Breast epithelium (tissue), 4 donors: ENCODE measurements around the gene SHC1. TPM values are rescaled to one million over a fixed set of nuclear protein-coding genes. Genes with fewer than 3 reads are reported as not detected.

Experiments
- DNase-seq, 2 donors: peaks; one replicate each; pipeline ENCODE4 v3.0.0-alpha.2; 2019; ENCODE audit warnings: low spot score in 2 of 2
- H3K27ac ChIP-seq, 2 donors: fragments of 200-600 bp; sonication (generic) in 1 of 2; one replicate each; pipeline ENCODE4 v1.5.1; 2016 to 2019; ENCODE audit warnings: mild to moderate bottlenecking in 1 of 2
- H3K27me3 ChIP-seq, 2 donors: fragments of 200-600 bp; sonication (generic) in 1 of 2; one replicate each; pipeline versions ENCODE4 v1.5.1 to v1.6.0; 2017 to 2019; ENCODE audit warnings: control low read depth in 1 of 2, mild to moderate bottlenecking in 1 of 2
- H3K36me3 ChIP-seq: fragments of 200-600 bp; one replicate; pipeline ENCODE4 v1.5.1; 2019
- H3K4me1 ChIP-seq, 2 donors: fragments of 200-600 bp; sonication (generic); one replicate each; pipeline ENCODE4 v1.5.1; 2016 to 2019; ENCODE audit warnings: control low read depth in 1 of 2
- H3K4me3 ChIP-seq, 3 donors: fragments of 200-600 bp; sonication (generic); 1 replicate in 2 of 3; 2 replicates in 1 of 3; pipeline ENCODE4 v1.5.1; 2016 to 2019; ENCODE audit warnings: mild to moderate bottlenecking in 3 of 3, moderate library complexity in 2 of 3
- H3K9me3 ChIP-seq, 2 donors: fragments of 200-600 bp; sonication (generic) in 1 of 2; one replicate each; pipeline ENCODE4 v1.5.1; 2016 to 2019; ENCODE audit warnings: control low read depth in 1 of 2
- CTCF ChIP-seq, 3 donors: fragments of 450-650 bp; IDR thresholded peaks; one replicate each; pipeline ENCODE4 v1.5.1; 2016 to 2017; ENCODE audit warnings: antibody characterized with exemption in 3 of 3, mild to moderate bottlenecking in 3 of 3, moderate library complexity in 3 of 3
- POLR2A ChIP-seq: fragments of 450-650 bp; IDR thresholded peaks from one replicate; pipeline ENCODE4 v1.6.1; 2016; ENCODE audit warnings: antibody characterized with exemption, mild to moderate bottlenecking, moderate library complexity
- POLR2AphosphoS5 ChIP-seq, 3 donors: sonication (generic); formaldehyde crosslinking; IDR thresholded peaks; one replicate each; pipeline ENCODE4 v1.6.1; 2017; ENCODE audit warnings: antibody characterized with exemption in 3 of 3
- intact Hi-C: fragments of 100-400 bp; cut with DNase I; formaldehyde crosslinking; loops from one replicate; pipeline ENCODE4 v1.15.1; 2023; ENCODE audit warnings: low total_unique reads
- total RNA-seq, 3 donors: library from RNA; depleted of rRNA; stranded (reverse); fragments of >200 nt; gene quantifications; one replicate each; pipeline ENCODE4 v1.1.0, GENCODE V29; 2016

The SHC1 gene
- total RNA-seq, 3 donors from 2014 or later = 94.4 to 177 (median 134) TPM

- Histone ChIP-seq H3K4me1 (peaks cover 0 to 6% of the 10 kb centered on the region in 2 donors), H3K36me3 (no peaks in the 10 kb centered on the region), H3K9me3 (no peaks in the 10 kb centered on the region), H3K4me3 (no peak overlapping the region), H3K27ac (no peak overlapping the region), H3K27me3 (no peaks in the 10 kb centered on the region)
- DNase-seq = no peak
- intact Hi-C loops = no loop called here
- TF ChIP-seq CTCF (IDR thresholded peaks at IDR 0.05) = no peak
- TF ChIP-seq POLR2A = no peak
- TF ChIP-seq POLR2AphosphoS5 (IDR thresholded peaks at IDR 0.05) = no peak
These were observed 23.7 kb upstream of the SHC1 start for GRCh38 chr1:154994269-154994587.

- intact Hi-C loops = no loop called here
- Histone ChIP-seq H3K36me3 (no peaks in the 10 kb centered on the region), H3K27me3 (no peaks in the 10 kb centered on the region), H3K4me1 (peaks cover 0 to under 1% of the 10 kb centered on the region in 2 donors), H3K27ac (no peak within 1 kb of the TSS), H3K9me3 (no peaks in the 10 kb centered on the region), H3K4me3 (no peak within 1 kb of the TSS)
- TF ChIP-seq POLR2A (no peak), POLR2AphosphoS5 (IDR thresholded peaks at IDR 0.05) (no peak), CTCF (IDR thresholded peaks at IDR 0.05) (no peak)
- DNase-seq = no peak
These were observed 23.2 kb upstream of the SHC1 start, which contains the start of gene LENEP for GRCh38 chr1:154993572-154994268. Gene LENEP, plus strand, starts transcription at chr1:154993586. Its CDS starts 22 bp downstream, at chr1:154993608.

GRCh38 chr1:154992721-154993571 is 22.4 kb upstream of the SHC1 start:
- no peaks in the 10 kb centered on the region for H3K9me3 ChIP-seq
- intact Hi-C loops = no loop called here
- no peak overlapping the region for H3K4me3 ChIP-seq
- H3K36me3 ChIP-seq = no peaks in the 10 kb centered on the region
- H3K4me1 ChIP-seq = no peaks in the 10 kb centered on the region
- TF ChIP-seq CTCF (IDR thresholded peaks at IDR 0.05) (no peak), POLR2A (no peak), POLR2AphosphoS5 (IDR thresholded peaks at IDR 0.05) (no peak)
- no peak overlapping the region for H3K27ac ChIP-seq
- no peaks in the 10 kb centered on the region for H3K27me3 ChIP-seq
- no peak for DNase-seq

GRCh38 chr1:154990276-154990675 is 19.7 kb upstream of the SHC1 start:
- DNase-seq = no peak
- H3K36me3 ChIP-seq = no peaks in the 10 kb centered on the region
- no peak overlapping the region for H3K27ac ChIP-seq
- H3K9me3 ChIP-seq = no peaks in the 10 kb centered on the region
- intact Hi-C loops = no loop called here
- H3K4me3 ChIP-seq = no peak overlapping the region
- no peaks in the 10 kb centered on the region for H3K4me1 ChIP-seq
- TF ChIP-seq CTCF (IDR thresholded peaks at IDR 0.05) (no peak), POLR2A (no peak), POLR2AphosphoS5 (IDR thresholded peaks at IDR 0.05) (no peak)
- H3K27me3 ChIP-seq = no peaks in the 10 kb centered on the region
